Keratinocyte (primary cell): Measurements from ENCODE around the gene DNMT3A. TPM values are rescaled to one million over a fixed set of nuclear protein-coding genes. Genes with fewer than 3 reads are reported as not detected.

ENCODE experiments used
- DNase-seq: peaks from one replicate; pipeline ENCODE4 v3.0.0-alpha.2; 2011; ENCODE audit warnings: low read depth, missing footprints, low spot score
- FAIRE-seq: peaks from 2 replicates; lab custom pipeline; 2011; peaks lifted over from hg19 to GRCh38; lab: Jason Lieb, UNC
- H2AFZ ChIP-seq: 2 replicates; pipeline ENCODE4 v1.6.0; 2012; ENCODE audit warnings: low read length, control low read depth, inconsistent platforms; ENCODE audit not compliant: control insufficient read depth
- H3K27ac ChIP-seq: 2 replicates; pipeline ENCODE4 v1.5.1; 2011; ENCODE audit warnings: low read length; ENCODE audit not compliant: control insufficient read depth, insufficient read depth
- H3K27me3 ChIP-seq: 3 replicates; pipeline ENCODE4 v1.6.0; 2011; ENCODE audit warnings: low read length; ENCODE audit not compliant: control insufficient read depth, insufficient read depth; ENCODE audit errors: extremely low read depth
- H3K36me3 ChIP-seq, 2 experiments: 2 replicates in 1 of 2; 3 replicates in 1 of 2; pipeline ENCODE4 v1.5.1; 2011; ENCODE audit warnings: low read length in 2 of 2, mild to moderate bottlenecking in 1 of 2; ENCODE audit not compliant: control insufficient read depth in 2 of 2, insufficient read depth in 2 of 2; ENCODE audit errors: extremely low read depth in 1 of 2
- H3K4me1 ChIP-seq: 3 replicates; pipeline ENCODE4 v1.5.1; 2011; ENCODE audit warnings: low read length; ENCODE audit not compliant: control insufficient read depth, insufficient read depth; ENCODE audit errors: extremely low read depth
- H3K4me2 ChIP-seq: 3 replicates; pipeline ENCODE4 v1.6.0; 2011; ENCODE audit warnings: low read depth, low read length; ENCODE audit not compliant: control insufficient read depth, insufficient read depth; ENCODE audit errors: extremely low read depth
- H3K4me3 ChIP-seq, 3 experiments: fragments of 200-600 bp in 1 of 3; sonication (generic) in 1 of 3; 2 replicates in 2 of 3; 3 replicates in 1 of 3; pipeline ENCODE4 v1.5.1; 2011 to 2016; ENCODE audit warnings: low read length in 3 of 3, mild to moderate bottlenecking in 3 of 3, control low read depth in 2 of 3, inconsistent platforms in 1 of 3, low read depth in 1 of 3, mixed read lengths in 1 of 3, mixed run types in 1 of 3, moderate library complexity in 1 of 3; ENCODE audit not compliant: control insufficient read depth in 2 of 3, insufficient read depth in 2 of 3; ENCODE audit errors: extremely low read depth in 1 of 3
- H3K79me2 ChIP-seq: 2 replicates; pipeline ENCODE4 v1.6.0; 2012; ENCODE audit warnings: low read length; ENCODE audit not compliant: control insufficient read depth, insufficient read depth
- H3K9ac ChIP-seq: 3 replicates; pipeline ENCODE4 v1.6.0; 2011; ENCODE audit warnings: low read length; ENCODE audit not compliant: control insufficient read depth, insufficient read depth; ENCODE audit errors: extremely low read depth
- H3K9me1 ChIP-seq: 3 replicates; pipeline ENCODE4 v1.6.0; 2011; ENCODE audit warnings: low read length; ENCODE audit not compliant: control insufficient read depth, insufficient read depth; ENCODE audit errors: extremely low read depth
- H3K9me3 ChIP-seq: 2 replicates; pipeline ENCODE4 v1.5.1; 2012; ENCODE audit warnings: low read depth, low read length; ENCODE audit not compliant: control insufficient read depth
- H4K20me1 ChIP-seq: 3 replicates; pipeline ENCODE4 v1.6.0; 2011; ENCODE audit warnings: low read length; ENCODE audit not compliant: control insufficient read depth, insufficient read depth; ENCODE audit errors: extremely low read depth
- EZH2 ChIP-seq: IDR thresholded peaks from one replicate; pipeline ENCODE4 v1.6.1; 2012; ENCODE audit warnings: inconsistent platforms, mild to moderate bottlenecking, low read length, moderate library complexity
- dilution Hi-C: fragments of 300-500 bp; cut with MboI; formaldehyde crosslinking; loops from one replicate; pipeline ENCODE4 v1.7.0; 2020; ENCODE audit warnings: low sequenced_read_pairs; ENCODE audit not compliant: extremely low pct_ligation_motif_present
- polyA plus RNA-seq, 5 experiments: library from polyadenylated mRNA; depleted of rRNA in 3 of 5; stranded (reverse) in 3 of 5; stranded (forward) in 1 of 5; unstranded in 1 of 5; fragments of >200 nt; gene quantifications; 1 replicate in 1 of 5; 2 replicates in 3 of 5; 3 replicates in 1 of 5; pipeline versions ENCODE4 v1.2.1 to v1.2.3, GENCODE V29; 2011 to 2012; ENCODE audit warnings: missing spikeins in 2 of 5, low read depth in 1 of 5, low replicate concordance in 1 of 5
- TF ChIP-seq, protein P1 (sequence below), 3 experiments: IDR thresholded peaks in 1 of 3; conservative IDR thresholded peaks in 1 of 3; optimal IDR thresholded peaks in 1 of 3; 2 replicates in 2 of 3; 3 replicates in 1 of 3; pipeline versions ENCODE3 to v1.5.1; 2011; ENCODE audit warnings: low read length in 3 of 3, mild to moderate bottlenecking in 3 of 3, moderate library complexity in 2 of 3, control low read depth in 1 of 3, inconsistent platforms in 1 of 3; ENCODE audit not compliant: insufficient read depth in 2 of 3; ENCODE audit errors: extremely low read depth in 1 of 3

DNMT3A gene
- polyA plus RNA-seq, 1 donor (not counting 4 experiments of a cell fraction or from before 2014, with no cell fraction given): 1.5 TPM

DNA sequence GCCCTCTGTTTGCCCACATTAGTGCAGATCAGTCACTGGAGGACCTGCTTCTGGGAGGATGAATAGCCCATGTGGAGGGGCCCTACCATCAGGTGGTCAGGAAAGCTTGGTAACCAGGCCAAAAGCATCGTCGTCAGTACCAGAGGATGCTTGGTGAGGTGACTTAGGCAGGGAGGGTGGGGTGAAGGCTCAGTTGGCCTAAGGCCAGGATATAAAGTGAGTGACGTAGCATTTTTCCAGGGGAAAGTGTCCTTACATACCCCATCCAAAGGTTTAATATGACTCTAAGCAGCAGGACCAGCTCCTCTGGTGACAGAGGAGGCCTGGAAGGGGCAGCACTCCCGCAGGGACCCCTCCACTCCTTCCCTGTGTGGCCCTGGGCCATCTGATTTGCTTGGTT is 27.7 kb upstream of the DNMT3A start:
- dilution Hi-C loops: no loop called here
- Histone ChIP-seq H3K9ac (no peak overlapping the region), H3K36me3 (no peaks in the 10 kb centered on the region), H3K79me2 (no peaks in the 10 kb centered on the region), H3K4me2 (no peak overlapping the region), H3K27me3 (no peaks in the 10 kb centered on the region), H3K27ac (no peak overlapping the region), H3K9me1 (no peaks in the 10 kb centered on the region), H3K9me3 (no peaks in the 10 kb centered on the region), H2AFZ (no peak overlapping the region), H3K4me1 (peaks cover 25% of the 10 kb centered on the region), H4K20me1 (no peaks in the 10 kb centered on the region), H3K4me3 (no peak overlapping the region)
- FAIRE-seq (no peak), DNase-seq (no peak)
- no peak for TF ChIP-seq EZH2
- TF ChIP-seq, protein P1, sequence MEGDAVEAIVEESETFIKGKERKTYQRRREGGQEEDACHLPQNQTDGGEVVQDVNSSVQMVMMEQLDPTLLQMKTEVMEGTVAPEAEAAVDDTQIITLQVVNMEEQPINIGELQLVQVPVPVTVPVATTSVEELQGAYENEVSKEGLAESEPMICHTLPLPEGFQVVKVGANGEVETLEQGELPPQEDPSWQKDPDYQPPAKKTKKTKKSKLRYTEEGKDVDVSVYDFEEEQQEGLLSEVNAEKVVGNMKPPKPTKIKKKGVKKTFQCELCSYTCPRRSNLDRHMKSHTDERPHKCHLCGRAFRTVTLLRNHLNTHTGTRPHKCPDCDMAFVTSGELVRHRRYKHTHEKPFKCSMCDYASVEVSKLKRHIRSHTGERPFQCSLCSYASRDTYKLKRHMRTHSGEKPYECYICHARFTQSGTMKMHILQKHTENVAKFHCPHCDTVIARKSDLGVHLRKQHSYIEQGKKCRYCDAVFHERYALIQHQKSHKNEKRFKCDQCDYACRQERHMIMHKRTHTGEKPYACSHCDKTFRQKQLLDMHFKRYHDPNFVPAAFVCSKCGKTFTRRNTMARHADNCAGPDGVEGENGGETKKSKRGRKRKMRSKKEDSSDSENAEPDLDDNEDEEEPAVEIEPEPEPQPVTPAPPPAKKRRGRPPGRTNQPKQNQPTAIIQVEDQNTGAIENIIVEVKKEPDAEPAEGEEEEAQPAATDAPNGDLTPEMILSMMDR (optimal IDR thresholded peaks at IDR 0.05 in 1 of 3, IDR thresholded peaks at IDR 0.05 in 1 of 3, conservative IDR thresholded peaks at IDR 0.05 in 1 of 3; ENCODE audit: extremely low read depth in 1 of 3, insufficient read depth in 2 of 3, low read length in 3 of 3): no peak

DNA sequence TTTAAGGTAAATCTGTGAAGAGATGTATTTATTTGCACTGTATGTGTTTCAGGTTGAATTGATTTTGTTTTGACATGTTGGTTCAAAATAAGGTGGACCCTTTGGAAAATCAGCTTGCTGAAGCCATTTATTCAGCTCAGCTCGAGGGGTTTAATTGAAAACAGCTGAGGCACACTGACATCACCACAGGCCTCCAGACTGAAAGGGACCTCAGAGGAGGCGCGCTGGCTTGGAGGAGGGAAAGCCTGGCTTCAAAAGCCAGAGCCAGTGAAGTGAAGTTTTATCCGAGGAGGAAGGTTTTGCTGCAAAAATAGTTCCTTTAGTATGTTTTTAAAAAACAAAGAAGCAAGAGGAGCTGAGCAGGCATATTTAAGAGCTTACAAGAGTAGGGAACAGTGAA is 26.9 kb upstream of the DNMT3A start:
- no peak for FAIRE-seq
- no peaks in the 10 kb centered on the region for H3K27me3 ChIP-seq
- H3K27ac ChIP-seq: no peak overlapping the region

More for the DNA sequence above, 26.9 kb upstream of the DNMT3A start:
- DNase-seq: no peak
- TF ChIP-seq, protein P1 (optimal IDR thresholded peaks at IDR 0.05 in 1 of 3, IDR thresholded peaks at IDR 0.05 in 1 of 3, conservative IDR thresholded peaks at IDR 0.05 in 1 of 3; ENCODE audit: extremely low read depth in 1 of 3, insufficient read depth in 2 of 3, low read length in 3 of 3): no peak
- TF ChIP-seq EZH2: no peak
- Histone ChIP-seq H3K4me1 (peaks cover 29% of the 10 kb centered on the region), H3K9ac (no peak overlapping the region), H3K36me3 (no peaks in the 10 kb centered on the region), H4K20me1 (no peaks in the 10 kb centered on the region), H3K9me1 (no peaks in the 10 kb centered on the region), H2AFZ (no peak overlapping the region), H3K79me2 (no peaks in the 10 kb centered on the region), H3K9me3 (no peaks in the 10 kb centered on the region), H3K4me2 (no peak overlapping the region), H3K4me3 (no peak overlapping the region)
- dilution Hi-C loops: no loop called here
